Activated naive CD4-positive, alpha-beta T cell treated with Interleukin-2 at 50 U/mL for 16 hours (primary cell): ENCODE measurements around the gene PCDHA5.
"Not testable (repeated sequence)": the region's sequence is repeated elsewhere in the genome, so short reads cannot be mapped to it uniquely, and the experiment has no call there.

Source experiments
- DNase-seq: peaks from one replicate; pipeline ENCODE4 v3.0.0-alpha.2; 2020

Gene PCDHA5

DNA sequence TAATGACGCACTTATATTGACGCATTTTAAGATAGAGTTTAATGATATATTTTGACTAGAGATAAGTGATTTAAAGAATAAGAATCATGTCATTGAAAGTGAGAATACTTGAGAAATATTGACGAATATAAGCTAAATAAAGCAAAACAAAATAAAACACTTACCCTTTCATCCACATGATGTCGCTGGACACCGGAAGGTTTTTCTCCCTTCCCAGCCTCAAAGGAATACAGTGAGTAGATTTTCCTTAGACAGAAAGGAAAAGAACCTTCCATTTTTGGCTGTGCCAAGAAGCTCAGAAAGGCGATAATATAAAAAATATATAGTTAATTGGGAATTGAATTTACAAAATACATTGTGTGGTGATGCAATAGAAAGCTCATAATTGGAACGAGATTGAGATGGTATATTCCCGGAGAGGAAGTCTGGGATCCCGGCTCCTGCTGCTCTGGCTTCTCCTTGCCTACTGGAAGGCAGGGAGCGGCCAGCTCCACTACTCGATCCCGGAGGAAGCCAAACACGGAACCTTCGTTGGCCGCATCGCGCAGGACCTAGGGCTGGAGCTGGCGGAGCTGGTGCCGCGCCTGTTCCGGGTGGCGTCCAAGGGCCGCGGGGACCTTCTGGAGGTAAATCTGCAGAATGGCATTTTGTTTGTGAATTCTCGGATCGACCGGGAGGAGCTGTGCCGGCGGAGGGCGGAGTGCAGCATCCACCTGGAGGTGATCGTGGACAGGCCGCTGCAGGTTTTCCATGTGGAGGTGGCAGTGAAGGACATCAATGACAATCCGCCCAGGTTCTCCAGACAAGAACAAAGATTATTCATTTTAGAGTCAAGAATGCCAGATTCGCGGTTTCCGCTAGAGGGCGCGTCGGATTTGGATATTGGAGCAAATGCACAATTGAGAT lies at the start of gene PCDHA5:
Gene PCDHA5, plus strand, starts transcription at position 239 of the 906 bp plus-strand sequence.
- no peak for DNase-seq

DNA sequence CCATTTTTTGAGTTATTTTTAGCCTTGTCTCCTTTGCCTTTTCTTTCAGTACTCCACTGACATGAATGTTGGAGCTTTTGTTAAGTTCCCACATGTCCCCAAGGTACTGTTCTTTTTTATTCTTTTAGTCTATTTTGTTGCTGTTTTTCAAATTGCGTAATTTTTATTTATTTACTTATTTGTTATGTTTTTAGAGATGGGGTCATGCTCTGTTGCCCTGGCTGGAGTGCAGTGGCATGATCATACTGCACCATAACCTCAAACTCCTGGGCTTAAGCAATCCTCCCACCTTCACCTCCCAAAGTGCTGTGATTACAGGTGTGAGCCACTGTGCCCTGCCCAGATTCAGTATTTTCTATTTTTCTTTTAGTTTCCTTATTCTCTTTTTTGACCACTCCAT lies 40.9 kb upstream of the PCDHA5 start:
- no peak for DNase-seq

DNA sequence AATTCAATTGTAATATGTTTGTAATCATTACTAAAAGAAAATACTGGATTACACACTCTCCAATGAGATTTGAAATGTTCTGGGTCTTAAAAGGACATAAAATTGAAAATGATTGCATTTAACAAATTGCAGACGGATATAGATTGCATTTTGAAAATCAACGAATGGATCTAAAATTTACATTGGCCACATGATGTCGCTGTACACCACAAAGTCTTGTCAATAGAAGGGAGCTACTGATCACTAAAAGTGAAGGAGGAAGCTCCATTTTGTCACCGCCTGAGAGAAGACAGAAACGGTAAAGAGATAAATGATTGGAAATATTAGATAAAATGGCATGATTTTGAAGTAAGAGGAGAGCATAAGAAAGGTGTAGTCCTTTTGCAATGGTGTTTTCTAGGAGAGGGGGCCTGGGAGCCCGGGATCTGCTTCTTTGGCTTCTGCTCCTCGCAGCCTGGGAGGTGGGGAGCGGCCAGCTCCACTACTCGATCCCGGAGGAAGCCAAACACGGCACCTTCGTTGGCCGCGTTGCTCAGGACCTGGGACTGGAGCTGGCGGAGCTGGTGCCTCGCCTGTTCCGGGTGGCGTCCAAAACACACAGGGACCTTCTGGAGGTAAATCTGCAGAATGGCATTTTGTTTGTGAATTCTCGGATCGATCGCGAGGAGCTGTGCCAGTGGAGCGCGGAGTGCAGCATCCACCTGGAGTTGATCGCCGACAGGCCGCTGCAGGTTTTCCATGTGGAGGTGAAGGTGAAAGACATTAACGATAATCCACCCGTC lies 35.3 kb upstream of the PCDHA5 start, which contains the start of gene PCDHA1:
Gene PCDHA1, plus strand, starts transcription at position 236 of the 782 bp plus-strand sequence.
- no peak for DNase-seq

DNA sequence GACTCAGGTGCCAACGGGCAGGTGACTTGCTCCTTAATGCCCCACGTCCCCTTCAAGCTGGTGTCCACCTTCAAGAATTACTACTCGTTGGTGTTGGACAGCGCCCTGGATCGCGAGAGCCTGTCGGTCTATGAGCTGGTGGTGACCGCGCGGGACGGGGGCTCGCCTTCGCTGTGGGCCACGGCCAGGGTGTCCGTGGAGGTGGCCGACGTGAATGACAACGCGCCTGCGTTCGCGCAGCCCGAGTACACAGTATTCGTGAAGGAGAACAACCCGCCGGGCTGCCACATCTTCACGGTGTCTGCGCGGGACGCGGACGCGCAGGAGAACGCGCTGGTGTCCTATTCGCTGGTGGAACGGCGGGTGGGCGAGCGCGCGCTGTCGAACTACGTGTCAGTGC lies 34.0 kb upstream of the PCDHA5 start:
- DNase-seq = not testable (repeated sequence)

DNA sequence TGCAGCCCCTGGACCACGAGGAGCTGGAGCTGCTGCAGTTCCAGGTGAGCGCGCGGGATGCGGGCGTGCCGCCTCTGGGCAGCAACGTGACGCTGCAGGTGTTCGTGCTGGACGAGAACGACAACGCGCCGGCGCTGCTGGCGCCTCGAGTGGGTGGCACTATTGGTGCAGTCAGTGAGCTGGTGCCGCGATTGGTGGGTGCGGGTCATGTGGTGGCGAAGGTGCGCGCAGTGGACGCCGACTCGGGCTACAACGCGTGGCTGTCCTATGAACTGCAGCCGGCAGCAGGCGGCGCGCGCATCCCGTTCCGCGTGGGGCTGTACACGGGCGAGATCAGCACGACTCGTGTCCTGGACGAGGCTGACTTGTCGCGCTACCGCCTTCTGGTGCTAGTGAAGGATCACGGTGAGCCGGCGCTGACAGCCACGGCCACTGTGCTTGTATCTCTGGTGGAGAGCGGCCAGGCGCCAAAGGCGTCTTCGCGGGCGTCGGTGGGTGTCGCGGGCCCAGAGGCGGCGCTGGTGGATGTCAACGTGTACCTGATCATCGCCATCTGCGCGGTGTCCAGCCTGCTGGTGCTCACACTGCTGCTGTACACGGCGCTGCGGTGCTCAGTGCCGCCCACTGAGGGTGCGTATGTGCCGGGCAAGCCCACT lies 33.4 kb upstream of the PCDHA5 start:
- DNase-seq = not testable (repeated sequence)

DNA sequence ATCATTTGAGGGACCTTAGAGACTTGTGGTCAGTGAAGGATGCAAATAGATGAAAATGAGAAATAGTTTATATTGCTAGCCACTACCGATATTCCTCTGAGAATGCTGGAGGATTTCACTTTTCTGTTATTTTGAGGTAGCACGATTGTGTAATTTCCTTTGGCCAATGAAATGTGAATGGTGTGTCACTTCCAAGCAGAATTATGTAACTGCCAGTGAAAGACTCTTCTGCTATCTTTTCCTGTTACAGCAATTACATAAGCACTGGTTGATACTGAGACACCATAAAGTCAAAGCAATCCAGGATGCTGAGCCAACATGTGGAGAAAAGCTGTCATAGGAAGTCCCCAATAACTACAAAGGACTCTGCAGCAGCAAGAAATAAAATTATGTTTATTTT lies 30.3 kb upstream of the PCDHA5 start:
- no peak for DNase-seq

DNA sequence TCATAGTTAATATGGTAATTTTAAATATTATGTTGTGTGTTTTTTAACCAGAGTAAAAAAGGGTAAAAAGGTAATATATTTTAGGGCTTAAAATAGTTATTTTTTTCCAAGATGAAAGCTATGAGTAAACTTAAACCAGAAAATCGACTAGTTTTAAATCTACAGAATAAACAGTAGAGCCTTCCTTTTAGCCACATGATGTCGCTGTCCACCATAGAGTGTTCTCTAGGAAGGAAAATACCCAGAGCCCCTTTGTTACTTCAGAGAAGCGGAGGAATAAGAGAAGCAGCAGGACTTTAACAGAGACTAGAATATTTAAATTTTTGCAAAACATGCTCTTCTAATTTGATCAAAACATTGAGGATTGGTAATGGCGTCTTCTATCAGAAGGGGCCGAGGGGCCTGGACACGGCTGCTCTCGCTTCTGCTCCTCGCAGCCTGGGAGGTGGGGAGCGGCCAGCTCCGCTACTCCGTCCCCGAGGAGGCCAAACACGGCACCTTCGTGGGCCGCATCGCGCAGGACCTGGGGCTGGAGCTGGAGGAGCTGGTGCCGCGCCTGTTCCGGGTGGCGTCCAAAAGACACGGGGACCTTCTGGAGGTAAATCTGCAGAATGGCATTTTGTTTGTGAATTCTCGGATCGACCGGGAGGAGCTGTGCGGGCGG lies 26.7 kb upstream of the PCDHA5 start, which contains the start of gene PCDHA2:
Gene PCDHA2, plus strand, starts transcription at position 258 of the 664 bp plus-strand sequence.
- DNase-seq = no peak

DNA sequence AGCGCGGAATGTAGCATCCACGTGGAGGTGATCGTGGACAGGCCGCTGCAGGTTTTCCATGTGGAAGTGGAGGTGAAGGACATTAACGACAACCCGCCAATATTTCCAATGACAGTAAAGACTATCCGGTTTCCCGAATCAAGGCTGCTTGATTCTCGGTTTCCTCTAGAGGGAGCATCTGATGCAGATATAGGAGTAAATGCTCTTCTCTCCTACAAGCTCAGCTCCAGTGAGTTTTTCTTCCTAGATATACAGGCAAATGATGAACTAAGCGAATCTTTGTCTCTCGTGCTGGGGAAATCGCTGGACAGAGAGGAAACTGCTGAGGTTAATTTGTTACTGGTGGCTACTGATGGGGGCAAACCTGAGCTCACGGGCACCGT lies 26.2 kb upstream of the PCDHA5 start:
- no peak for DNase-seq

DNA sequence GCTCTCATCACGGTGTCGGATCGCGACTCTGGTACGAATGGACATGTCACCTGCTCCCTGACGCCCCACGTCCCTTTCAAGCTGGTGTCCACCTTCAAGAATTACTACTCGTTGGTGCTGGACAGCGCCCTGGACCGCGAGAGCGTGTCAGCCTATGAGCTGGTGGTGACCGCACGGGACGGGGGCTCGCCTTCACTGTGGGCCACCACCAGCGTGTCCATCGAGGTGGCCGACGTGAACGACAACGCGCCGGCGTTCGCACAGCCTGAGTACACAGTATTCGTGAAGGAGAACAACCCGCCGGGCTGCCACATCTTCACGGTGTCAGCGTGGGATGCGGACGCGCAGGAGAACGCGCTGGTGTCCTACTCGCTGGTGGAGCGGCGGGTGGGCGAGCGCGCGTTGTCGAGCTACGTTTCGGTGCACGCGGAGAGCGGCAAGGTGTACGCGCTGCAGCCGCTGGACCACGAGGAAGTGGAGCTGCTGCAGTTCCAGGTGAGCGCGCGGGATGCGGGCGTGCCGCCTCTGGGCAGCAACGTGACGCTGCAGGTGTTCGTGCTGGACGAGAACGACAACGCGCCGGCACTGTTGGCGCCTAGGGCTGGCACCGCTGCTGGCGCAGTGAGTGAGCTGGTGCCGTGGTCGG lies 25.2 kb upstream of the PCDHA5 start:
- DNase-seq = not testable (repeated sequence)

DNA sequence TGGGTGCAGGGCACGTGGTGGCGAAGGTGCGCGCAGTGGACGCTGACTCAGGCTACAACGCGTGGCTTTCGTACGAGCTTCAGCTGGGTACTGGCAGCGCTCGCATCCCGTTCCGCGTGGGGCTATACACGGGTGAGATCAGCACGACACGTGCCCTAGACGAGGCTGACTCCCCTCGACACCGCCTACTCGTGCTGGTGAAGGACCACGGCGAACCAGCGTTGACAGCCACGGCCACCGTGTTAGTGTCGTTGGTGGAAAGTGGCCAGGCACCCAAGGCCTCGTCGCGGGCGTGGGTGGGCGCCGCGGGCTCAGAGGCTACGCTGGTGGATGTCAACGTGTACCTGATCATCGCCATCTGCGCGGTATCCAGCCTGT lies 24.7 kb upstream of the PCDHA5 start:
- DNase-seq = no peak

DNA sequence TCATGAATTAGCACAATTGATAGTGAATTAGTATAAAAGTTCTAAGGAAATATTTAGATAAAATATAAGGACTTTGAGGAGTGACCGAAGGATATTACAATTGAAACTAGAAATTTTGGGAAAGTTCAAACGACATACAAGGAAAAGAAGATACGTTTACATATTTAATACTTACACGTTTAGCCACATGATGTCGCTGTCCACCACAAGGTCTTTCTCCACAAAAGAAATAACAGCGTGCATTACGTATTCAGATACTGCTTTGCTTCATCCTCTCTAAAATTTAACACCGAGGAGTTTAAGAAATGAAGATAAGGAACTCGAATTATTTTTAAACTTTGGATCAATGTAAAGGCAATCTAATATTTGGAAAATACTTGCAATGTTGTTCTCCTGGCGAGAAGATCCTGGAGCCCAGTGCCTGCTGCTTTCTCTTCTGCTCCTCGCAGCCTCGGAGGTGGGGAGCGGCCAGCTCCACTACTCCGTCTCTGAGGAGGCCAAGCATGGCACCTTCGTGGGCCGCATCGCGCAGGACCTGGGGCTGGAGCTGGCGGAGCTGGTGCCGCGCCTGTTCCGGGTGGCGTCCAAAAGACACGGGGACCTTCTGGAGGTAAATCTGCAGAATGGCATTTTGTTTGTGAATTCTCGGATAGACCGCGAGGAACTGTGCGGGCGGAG lies 20.5 kb upstream of the PCDHA5 start, which contains the start of gene PCDHA3:
Gene PCDHA3, plus strand, starts transcription at position 242 of the 678 bp plus-strand sequence.
- no peak for DNase-seq

DNA sequence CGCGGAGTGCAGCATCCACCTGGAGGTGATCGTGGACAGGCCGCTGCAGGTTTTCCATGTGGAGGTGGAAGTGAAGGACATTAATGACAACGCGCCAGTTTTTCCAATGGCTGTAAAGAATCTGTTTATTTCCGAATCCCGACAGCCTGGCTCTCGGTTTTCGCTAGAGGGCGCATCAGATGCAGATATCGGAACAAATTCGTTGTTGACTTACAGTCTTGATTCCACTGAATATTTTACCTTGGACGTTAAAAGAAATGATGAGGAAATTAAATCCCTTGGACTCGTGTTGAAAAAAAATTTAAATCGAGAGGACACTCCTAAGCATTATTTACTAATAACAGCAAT lies 19.9 kb upstream of the PCDHA5 start:
- DNase-seq = no peak

DNA sequence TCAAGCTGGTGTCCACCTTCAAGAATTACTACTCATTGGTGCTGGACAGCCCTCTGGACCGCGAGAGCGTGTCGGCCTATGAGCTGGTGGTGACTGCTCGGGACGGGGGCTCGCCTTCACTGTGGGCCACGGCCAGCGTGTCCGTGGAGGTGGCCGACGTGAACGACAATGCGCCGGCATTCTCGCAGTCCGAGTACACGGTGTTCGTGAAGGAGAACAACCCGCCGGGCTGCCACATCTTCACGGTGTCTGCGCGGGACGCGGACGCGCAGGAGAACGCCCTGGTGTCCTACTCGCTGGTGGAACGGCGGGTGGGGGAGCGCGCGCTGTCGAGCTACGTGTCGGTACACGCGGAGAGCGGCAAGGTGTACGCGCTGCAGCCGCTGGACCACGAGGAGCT lies 19.0 kb upstream of the PCDHA5 start:
- not testable (repeated sequence) for DNase-seq

DNA sequence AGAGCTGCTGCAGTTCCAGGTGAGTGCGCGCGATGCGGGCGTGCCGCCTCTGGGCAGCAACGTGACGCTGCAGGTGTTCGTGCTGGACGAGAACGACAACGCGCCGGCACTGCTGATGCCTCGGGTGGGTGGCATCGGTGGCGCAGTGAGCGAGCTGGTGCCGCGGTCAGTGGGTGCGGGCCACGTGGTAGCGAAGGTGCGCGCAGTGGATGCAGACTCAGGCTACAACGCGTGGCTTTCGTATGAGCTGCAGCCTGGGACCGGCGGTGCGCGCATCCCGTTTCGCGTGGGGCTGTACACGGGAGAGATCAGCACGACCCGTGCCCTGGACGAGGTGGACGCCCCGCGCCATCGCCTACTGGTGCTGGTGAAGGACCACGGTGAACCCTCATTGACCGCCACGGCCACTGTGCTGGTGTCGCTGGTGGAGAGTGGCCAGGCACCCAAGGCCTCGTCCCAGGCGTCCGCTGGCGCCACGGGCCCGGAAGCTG lies 18.6 kb upstream of the PCDHA5 start:
- no peak for DNase-seq

DNA sequence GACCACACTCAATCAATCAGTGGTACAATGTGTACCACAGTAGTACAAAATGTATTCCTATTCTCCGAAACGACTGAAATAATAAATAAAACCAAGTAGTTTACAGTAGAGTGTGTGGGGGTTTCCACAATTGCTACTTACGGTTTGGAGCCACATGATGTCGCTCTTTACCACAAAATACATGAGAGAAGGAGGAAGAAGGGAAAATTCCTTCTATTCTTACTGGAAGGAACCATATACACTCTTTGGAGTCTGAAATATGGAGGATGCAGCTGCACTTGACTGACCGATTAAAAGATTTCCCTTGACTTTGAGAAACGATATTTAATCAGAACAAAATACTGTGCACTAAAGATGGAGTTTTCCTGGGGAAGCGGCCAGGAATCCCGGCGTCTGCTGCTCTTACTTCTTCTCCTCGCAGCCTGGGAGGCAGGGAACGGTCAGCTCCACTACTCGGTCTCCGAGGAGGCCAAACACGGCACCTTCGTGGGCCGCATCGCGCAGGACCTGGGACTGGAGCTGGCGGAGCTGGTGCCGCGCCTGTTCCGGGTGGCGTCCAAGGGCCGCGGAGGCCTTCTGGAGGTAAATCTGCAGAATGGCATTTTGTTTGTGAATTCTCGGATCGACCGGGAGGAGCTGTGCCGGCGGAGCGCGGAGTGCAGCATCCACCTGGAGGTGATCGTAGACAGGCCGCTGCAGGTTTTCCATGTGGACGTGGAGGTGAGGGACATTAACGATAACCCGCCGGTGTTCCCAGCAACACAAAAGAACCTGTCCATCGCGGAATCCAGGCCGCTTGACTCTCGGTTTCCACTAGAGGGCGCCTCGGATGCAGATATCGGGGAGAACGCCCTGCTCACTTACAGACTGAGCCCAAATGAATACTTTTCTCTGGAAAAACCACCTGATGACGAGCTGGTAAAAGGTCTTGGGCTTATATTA lies 14.3 kb upstream of the PCDHA5 start, which contains the start of gene PCDHA4:
Gene PCDHA4, plus strand, starts transcription at position 235 of the 942 bp plus-strand sequence.
- DNase-seq = no peak

DNA sequence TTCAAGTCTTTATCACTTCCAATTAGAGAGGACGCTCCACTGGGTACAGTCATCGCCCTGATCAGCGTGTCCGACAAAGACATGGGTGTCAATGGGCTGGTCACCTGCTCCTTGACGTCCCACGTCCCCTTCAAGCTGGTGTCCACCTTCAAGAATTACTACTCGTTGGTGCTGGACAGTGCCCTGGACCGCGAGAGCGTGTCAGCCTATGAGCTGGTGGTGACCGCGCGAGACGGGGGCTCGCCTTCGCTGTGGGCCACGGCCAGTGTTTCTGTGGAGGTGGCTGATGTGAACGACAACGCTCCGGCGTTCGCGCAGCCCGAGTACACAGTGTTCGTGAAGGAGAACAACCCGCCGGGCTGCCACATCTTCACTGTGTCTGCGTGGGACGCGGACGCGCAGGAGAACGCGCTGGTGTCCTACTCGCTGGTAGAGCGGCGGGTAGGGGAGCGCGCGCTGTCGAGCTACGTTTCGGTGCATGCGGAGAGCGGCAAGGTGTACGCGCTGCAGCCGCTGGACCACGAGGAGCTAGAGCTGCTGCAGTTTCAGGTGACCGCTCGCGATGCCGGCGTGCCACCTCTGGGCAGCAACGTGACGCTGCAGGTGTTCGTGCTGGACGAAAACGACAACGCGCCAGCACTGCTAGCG lies 13.0 kb upstream of the PCDHA5 start:
- DNase-seq = not testable (repeated sequence)

DNA sequence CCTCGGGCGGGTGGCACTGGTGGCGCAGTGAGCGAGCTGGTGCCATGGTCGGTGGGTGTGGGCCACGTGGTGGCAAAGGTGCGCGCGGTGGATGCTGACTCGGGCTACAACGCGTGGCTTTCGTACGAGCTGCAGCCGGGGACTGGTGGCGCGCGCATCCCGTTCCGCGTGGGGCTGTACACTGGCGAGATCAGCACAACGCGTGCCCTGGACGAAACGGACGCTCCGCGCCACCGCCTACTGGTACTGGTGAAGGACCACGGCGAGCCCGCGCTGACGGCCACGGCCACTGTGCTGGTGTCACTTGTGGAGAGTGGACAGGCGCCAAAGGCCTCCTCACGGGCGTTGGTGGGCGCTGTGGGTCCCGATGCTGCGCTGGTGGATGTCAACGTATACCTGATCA lies 12.5 kb upstream of the PCDHA5 start:
- DNase-seq = no peak

DNA sequence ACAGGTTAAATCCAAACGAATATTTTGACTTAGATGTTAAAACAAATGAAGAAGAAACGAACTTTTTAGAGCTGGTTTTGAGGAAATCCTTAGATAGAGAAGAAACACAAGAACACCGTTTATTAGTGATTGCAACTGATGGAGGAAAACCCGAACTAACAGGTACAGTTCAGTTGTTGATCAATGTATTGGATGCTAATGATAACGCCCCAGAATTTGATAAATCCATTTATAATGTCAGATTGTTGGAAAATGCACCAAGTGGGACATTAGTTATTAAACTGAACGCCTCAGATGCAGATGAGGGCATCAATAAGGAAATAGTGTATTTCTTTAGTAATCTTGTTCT lies 842 bp downstream of the PCDHA5 start:
- no peak for DNase-seq

DNA sequence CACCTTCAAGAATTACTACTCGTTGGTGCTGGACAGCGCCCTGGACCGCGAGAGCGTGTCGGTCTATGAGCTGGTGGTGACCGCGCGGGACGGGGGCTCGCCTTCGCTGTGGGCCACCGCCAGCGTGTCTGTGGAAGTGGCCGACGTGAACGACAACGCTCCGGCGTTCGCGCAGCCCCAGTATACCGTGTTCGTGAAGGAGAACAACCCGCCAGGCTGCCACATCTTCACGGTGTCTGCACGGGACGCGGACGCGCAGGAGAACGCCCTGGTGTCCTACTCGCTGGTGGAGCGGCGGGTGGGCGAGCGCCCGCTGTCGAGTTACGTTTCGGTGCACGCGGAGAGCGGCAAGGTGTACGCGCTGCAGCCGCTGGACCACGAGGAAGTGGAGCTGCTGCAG lies 1.6 kb downstream of the PCDHA5 start:
- not testable (repeated sequence) for DNase-seq

DNA sequence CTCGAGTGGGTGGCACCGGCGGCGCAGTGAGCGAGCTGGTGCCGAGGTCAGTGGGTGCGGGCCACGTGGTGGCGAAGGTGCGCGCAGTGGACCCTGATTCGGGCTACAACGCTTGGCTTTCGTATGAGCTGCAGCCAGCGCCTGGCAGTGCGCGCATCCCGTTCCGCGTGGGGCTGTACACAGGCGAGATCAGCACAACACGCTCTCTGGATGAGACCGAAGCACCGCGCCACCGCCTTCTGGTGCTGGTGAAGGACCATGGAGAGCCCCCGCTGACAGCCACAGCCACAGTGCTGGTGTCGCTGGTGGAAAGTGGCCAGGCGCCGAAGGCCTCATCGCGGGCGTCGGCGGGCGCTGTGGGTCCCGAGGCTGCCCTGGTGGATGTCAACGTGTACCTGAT lies 2.1 kb downstream of the PCDHA5 start:
- no peak for DNase-seq
